ENCODE data around the gene COQ2. TPM values are rescaled to one million over a fixed set of nuclear protein-coding genes. Genes with fewer than 3 reads are reported as not detected.
"Not testable (repeated sequence)": the region's sequence is repeated elsewhere in the genome, so short reads cannot be mapped to it uniquely, and the experiment has no call there.

Gene COQ2
- 10 to 100 TPM; 23.4 to 23.9 TPM for total RNA-seq

- POLR2A ChIA-PET = interaction anchor here (0.5 to 1.5 kb wide), 8 partner anchors 10 to 903 kb away, joined by 3 to 8 read pairs (median 4); partner anchors contain the start of genes COPS4, HELQ and MRPS18C
- CTCF ChIA-PET = interaction anchor here (0.6 to 2.3 kb wide), 15 partner anchors 9 to 1004 kb away, joined by 3 to 6 read pairs (median 4); partner anchors contain the start of gene COPS4
Measured at GRCh38 chr4:83284193-83285054, at the start of gene COQ2. TSS of gene COQ2 (minus strand) at chr4:83284798. CDS start at chr4:83284764, 34 bp downstream.

GRCh38 chr4:83331956-83332355 lies 47.4 kb upstream of the COQ2 start:
- POLR2A ChIA-PET = no interaction called here
- CTCF ChIA-PET = no interaction called here

GRCh38 chr4:83329521-83330110 lies 45.0 kb upstream of the COQ2 start:
- ChIA-PET POLR2A (no interaction called here), CTCF (no interaction called here)

- ChIA-PET CTCF (no interaction called here), POLR2A (no interaction called here)
Measured at GRCh38 chr4:83328521-83329187, 44.1 kb upstream of the COQ2 start.

GRCh38 chr4:83326546-83326945 lies 41.9 kb upstream of the COQ2 start:
- POLR2A ChIA-PET = no interaction called here
- CTCF ChIA-PET = no interaction called here

- POLR2A ChIA-PET, CTCF ChIA-PET: not testable (repeated sequence)
Measured at GRCh38 chr4:83325306-83325705, 40.7 kb upstream of the COQ2 start.

- ChIA-PET CTCF (no interaction called here), POLR2A (interaction anchor here (0.7 kb wide), 1 partner anchor 38 kb away, joined by 3 read pairs; the partner anchor contains the start of gene COQ2)
Measured at GRCh38 chr4:83323136-83323535, 38.5 kb upstream of the COQ2 start.

- POLR2A ChIA-PET = no interaction called here
- CTCF ChIA-PET = interaction anchor here (0.9 to 1.0 kb wide), 2 partner anchors 18 to 34 kb away, joined by 3 read pairs; no protein-coding TSS in a partner anchor
Measured at GRCh38 chr4:83320548-83320947, 36.0 kb upstream of the COQ2 start.

- POLR2A ChIA-PET = no interaction called here
- CTCF ChIA-PET = interaction anchor here (0.7 kb wide), 2 partner anchors 170 to 723 kb away, joined by 3 to 4 read pairs; no protein-coding TSS in a partner anchor
Measured at GRCh38 chr4:83318666-83319065, 34.1 kb upstream of the COQ2 start.

GRCh38 chr4:83317671-83318070 lies 33.1 kb upstream of the COQ2 start:
- CTCF ChIA-PET = no interaction called here
- POLR2A ChIA-PET = no interaction called here

GRCh38 chr4:83316459-83317165 lies 32.0 kb upstream of the COQ2 start:
- ChIA-PET CTCF (interaction anchor here (0.7 kb wide), 1 partner anchor 17 kb away, joined by 3 read pairs; no protein-coding TSS in a partner anchor), POLR2A (no interaction called here)

GRCh38 chr4:83315341-83315870 lies 30.8 kb upstream of the COQ2 start:
- CTCF ChIA-PET = no interaction called here

GRCh38 chr4:83308672-83309071 lies 24.1 kb upstream of the COQ2 start:
- ChIA-PET POLR2A (no interaction called here), CTCF (no interaction called here)

More at GRCh38 chr4:83315341-83315870, 30.8 kb upstream of the COQ2 start:
- POLR2A ChIA-PET = no interaction called here

GRCh38 chr4:83307920-83308319 lies 23.3 kb upstream of the COQ2 start:
- POLR2A ChIA-PET = no interaction called here
- CTCF ChIA-PET = no interaction called here

- POLR2A ChIA-PET = no interaction called here
- CTCF ChIA-PET = no interaction called here
Measured at GRCh38 chr4:83305187-83305586, 20.6 kb upstream of the COQ2 start.

GRCh38 chr4:83297548-83298260 lies 13.1 kb upstream of the COQ2 start:
- CTCF ChIA-PET = interaction anchor here (0.6 kb wide), 1 partner anchor 298 kb away, joined by 4 read pairs; no protein-coding TSS in a partner anchor
- POLR2A ChIA-PET = no interaction called here

- POLR2A ChIA-PET = no interaction called here
- CTCF ChIA-PET = interaction anchor here (0.6 to 1.5 kb wide), 2 partner anchors 10 to 1123 kb away, joined by 3 to 6 read pairs; partner anchors contain the start of gene COQ2
Measured at GRCh38 chr4:83293305-83294046, 8.9 kb upstream of the COQ2 start.

Measured in activated CD8-positive, alpha-beta memory T cell treated with anti-CD3 and anti-CD28 coated beads for 36 hours (primary cell).